Skeletal muscle tissue (tissue), 4 donors: Measurements from ENCODE around the gene CFDP1. TPM values are rescaled to one million over a fixed set of nuclear protein-coding genes. Genes with fewer than 3 reads are reported as not detected.

Experiments
- H3K27ac ChIP-seq: one replicate; pipeline ENCODE4 v1.7.0; 2013; ENCODE audit warnings: mild to moderate bottlenecking, low read depth, low read length, inconsistent platforms
- H3K27me3 ChIP-seq, 3 donors: one replicate each; pipeline ENCODE4 v1.7.0; 2013; ENCODE audit warnings: low read length in 3 of 3; ENCODE audit not compliant: control insufficient read depth in 3 of 3, insufficient read depth in 3 of 3
- H3K36me3 ChIP-seq, 3 donors: one replicate each; pipeline ENCODE4 v1.7.0; 2013; ENCODE audit warnings: low read length in 3 of 3; ENCODE audit not compliant: control insufficient read depth in 3 of 3, insufficient read depth in 3 of 3
- H3K4me1 ChIP-seq, 3 donors: one replicate each; pipeline ENCODE4 v1.7.0; 2013; ENCODE audit warnings: low read length in 3 of 3, mild to moderate bottlenecking in 3 of 3; ENCODE audit not compliant: control insufficient read depth in 3 of 3, insufficient read depth in 3 of 3
- H3K4me3 ChIP-seq, 3 donors: one replicate each; pipeline ENCODE4 v1.7.0; 2013; ENCODE audit warnings: low read length in 3 of 3
- H3K9ac ChIP-seq, 3 donors: one replicate each; pipeline ENCODE4 v1.7.0; 2013; ENCODE audit warnings: low read length in 3 of 3, mild to moderate bottlenecking in 3 of 3, moderate library complexity in 2 of 3, low read depth in 1 of 3
- H3K9me3 ChIP-seq, 3 donors: one replicate each; pipeline ENCODE4 v1.7.0; 2013; ENCODE audit warnings: low read length in 3 of 3; ENCODE audit not compliant: control insufficient read depth in 3 of 3
- total RNA-seq: library from RNA; depleted of rRNA; stranded (reverse); fragments of >200 nt; gene quantifications from one replicate; pipeline ENCODE4 v1.2.3, GENCODE V29; 2014
- donor health status: Osteomylitis.

Gene CFDP1
- total RNA-seq, 1 donor from 2014 or later = 49.6 TPM

DNA sequence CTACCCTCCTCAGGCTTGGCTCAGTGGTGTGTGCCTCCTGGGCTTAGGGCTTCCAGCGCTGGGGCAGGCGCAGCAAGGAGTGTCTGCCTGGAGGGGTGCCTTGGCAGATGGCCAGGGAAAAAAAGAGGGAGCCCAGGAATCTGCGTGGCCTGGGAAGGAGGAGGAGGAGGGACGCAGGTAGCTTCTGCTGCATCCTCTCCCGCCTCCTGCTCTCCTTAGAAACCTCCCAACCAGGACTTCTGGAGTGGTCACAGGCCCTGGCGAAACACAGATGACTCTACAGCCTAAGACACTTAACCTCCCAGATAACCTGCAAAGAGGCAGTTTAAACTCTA, 174.5 kb downstream of the CFDP1 start:
- Histone ChIP-seq H3K4me3 (no peak overlapping the region), H3K27ac (no peak overlapping the region), H3K4me1 (peaks cover 81 to 90% (median 81%) of the 10 kb centered on the region in 3 donors), H3K27me3 (no peaks in the 10 kb centered on the region), H3K9me3 (no peaks in the 10 kb centered on the region), H3K36me3 (peaks cover 0 to 4% (median 4%) of the 10 kb centered on the region in 3 donors), H3K9ac (peak overlapping the region in 1 of 3 donors; percentile 69)

GRCh38 chr16:75257886-75258806, 175.2 kb downstream of the CFDP1 start:
- H3K36me3 ChIP-seq = peaks cover 0 to 4% (median 4%) of the 10 kb centered on the region in 3 donors
- peak overlapping the region in 1 of 3 donors; percentile 22 for H3K4me3 ChIP-seq
- no peaks in the 10 kb centered on the region for H3K27me3 ChIP-seq
- H3K9me3 ChIP-seq = no peaks in the 10 kb centered on the region
- H3K27ac ChIP-seq = peak overlapping the region; percentile 83
- H3K9ac ChIP-seq = peak overlapping the region in 2 of 3 donors; percentile 51 to 69
- peaks cover 81 to 90% (median 81%) of the 10 kb centered on the region in 3 donors for H3K4me1 ChIP-seq

GRCh38 chr16:75256696-75257343, 176.5 kb downstream of the CFDP1 start:
- H3K27me3 ChIP-seq = no peaks in the 10 kb centered on the region
- H3K9ac ChIP-seq = peak overlapping the region; percentile 53 to 74 (median 70)
- H3K9me3 ChIP-seq = no peaks in the 10 kb centered on the region
- peak overlapping the region; percentile 83 for H3K27ac ChIP-seq
- H3K4me1 ChIP-seq = peaks cover 81 to 90% (median 81%) of the 10 kb centered on the region in 3 donors
- peak overlapping the region in 1 of 3 donors; percentile 22 for H3K4me3 ChIP-seq
- H3K36me3 ChIP-seq = peaks cover 0 to 2% (median 0%) of the 10 kb centered on the region in 3 donors

DNA sequence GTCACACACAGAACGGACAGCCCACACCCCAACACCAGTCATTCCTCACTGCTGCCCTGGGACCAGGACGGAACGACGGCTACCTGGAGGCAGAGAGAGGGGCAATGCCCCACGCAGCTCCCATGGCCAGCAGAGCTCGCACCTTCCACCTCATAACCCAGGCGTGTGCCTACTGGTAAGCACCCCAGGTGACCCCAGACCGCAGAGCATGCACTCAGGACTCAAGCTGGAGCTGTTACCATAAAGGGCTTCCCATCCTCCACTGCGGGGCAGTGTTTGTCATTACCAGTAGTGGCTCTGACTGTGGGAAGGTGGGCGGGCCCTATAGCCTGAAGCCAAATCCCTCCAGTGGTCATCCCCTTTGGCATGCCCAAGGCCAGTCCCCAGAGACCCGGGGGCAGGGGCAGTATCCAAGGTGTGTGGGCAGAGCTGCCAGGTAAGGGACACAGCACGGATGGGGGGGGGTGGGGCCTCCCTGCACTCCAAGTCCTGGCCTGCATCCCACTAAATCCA, 177.2 kb downstream of the CFDP1 start:
- H3K27ac ChIP-seq = peak overlapping the region; percentile 83
- peaks cover 0 to under 1% (median 0%) of the 10 kb centered on the region in 3 donors for H3K36me3 ChIP-seq
- no peaks in the 10 kb centered on the region for H3K9me3 ChIP-seq
- peaks cover 75 to 85% (median 76%) of the 10 kb centered on the region in 3 donors for H3K4me1 ChIP-seq
- peak overlapping the region in 1 of 3 donors; percentile 22 for H3K4me3 ChIP-seq
- no peaks in the 10 kb centered on the region for H3K27me3 ChIP-seq
- peak overlapping the region; percentile 14 to 74 (median 53) for H3K9ac ChIP-seq

DNA sequence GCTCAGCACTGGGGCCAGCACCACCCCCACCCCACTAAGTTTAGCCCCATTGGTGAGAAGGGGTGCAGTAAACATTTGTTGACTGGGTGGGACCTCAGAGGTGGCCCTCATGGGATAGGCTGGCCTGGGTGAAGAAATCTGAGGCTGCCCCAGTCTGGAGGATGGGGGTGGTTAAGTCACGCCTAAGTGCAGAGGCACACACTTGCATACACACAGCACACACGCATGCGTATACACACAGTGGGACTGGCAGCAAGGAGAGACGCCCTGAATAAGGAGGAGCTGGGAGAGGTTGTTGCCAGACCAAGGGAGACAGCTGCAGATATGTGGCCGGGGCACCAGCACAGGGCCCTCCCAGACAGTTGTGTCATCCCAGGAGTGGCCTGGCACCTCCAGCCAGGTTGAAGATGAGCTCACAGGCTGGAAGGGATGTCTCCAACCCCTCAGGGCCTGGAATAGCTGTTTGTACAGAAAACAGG, 178.9 kb downstream of the CFDP1 start:
- Histone ChIP-seq H3K27ac (peak overlapping the region; percentile 83), H3K4me1 (peaks cover 82 to 88% (median 84%) of the 10 kb centered on the region in 3 donors), H3K9ac (peak overlapping the region in 2 of 3 donors; percentile 34 to 58), H3K27me3 (no peaks in the 10 kb centered on the region), H3K4me3 (peak overlapping the region in 1 of 3 donors; percentile 41), H3K9me3 (no peaks in the 10 kb centered on the region), H3K36me3 (no peaks in the 10 kb centered on the region)

GRCh38 chr16:75252946-75253911, 180.1 kb downstream of the CFDP1 start:
- peak overlapping the region; percentile 36 to 83 (median 38) for H3K9ac ChIP-seq
- no peaks in the 10 kb centered on the region for H3K9me3 ChIP-seq
- peak overlapping the region; percentile 85 for H3K27ac ChIP-seq
- H3K27me3 ChIP-seq = no peaks in the 10 kb centered on the region
- peak overlapping the region in 1 of 3 donors; percentile 29 for H3K4me3 ChIP-seq
- peaks cover 85 to 88% (median 86%) of the 10 kb centered on the region in 3 donors for H3K4me1 ChIP-seq
- H3K36me3 ChIP-seq = no peaks in the 10 kb centered on the region

DNA sequence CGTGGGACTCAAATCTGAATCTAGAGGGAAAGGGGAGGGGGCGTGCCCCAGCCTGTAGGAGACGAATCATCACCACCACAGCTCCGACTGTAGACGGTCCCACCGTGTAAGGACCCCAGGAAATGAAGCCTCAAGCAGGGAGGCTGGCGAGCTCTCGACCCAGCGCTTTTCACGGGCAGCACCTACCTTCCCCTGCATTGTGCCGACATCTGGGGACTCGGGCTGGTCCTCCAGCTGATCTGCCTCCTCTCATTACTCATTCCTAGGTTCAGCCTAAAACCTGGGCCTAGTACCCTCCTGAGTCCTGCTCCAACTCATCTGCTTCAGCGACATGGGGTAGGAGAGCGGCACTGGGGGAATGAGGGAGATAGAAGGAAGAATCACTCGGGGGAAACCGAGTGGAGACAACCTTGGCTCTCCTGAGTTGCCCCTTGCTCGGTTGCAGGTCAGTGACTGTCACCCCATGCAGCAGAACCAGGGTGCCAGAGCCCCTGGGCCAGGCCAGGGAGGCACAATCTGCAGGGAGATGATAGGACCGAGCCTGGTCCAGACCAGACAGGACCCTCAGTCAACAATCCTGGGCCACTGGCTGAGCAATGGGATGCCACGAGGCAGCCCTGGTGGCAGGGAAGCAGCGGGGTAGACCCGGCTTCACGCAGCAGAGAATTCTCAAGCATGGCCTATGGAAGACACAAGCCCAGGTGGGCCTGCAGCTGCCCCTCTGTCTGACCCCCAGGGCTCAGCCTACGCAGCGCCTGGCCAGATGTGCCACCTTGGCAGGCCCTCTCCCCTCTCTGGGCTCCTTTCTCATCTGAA, 181.0 kb downstream of the CFDP1 start:
- H3K9me3 ChIP-seq = no peaks in the 10 kb centered on the region
- H3K27ac ChIP-seq = peak overlapping the region; percentile 85
- H3K9ac ChIP-seq = peak overlapping the region; percentile 61 to 83 (median 76)
- H3K27me3 ChIP-seq = no peaks in the 10 kb centered on the region
- peaks cover 85 to 88% (median 86%) of the 10 kb centered on the region in 3 donors for H3K4me1 ChIP-seq
- H3K36me3 ChIP-seq = no peaks in the 10 kb centered on the region
- H3K4me3 ChIP-seq = peak overlapping the region; percentile 63 to 72 (median 68)

- peak within 1 kb of the TSS; percentile 76 to 83 (median 78) for H3K4me3 ChIP-seq
- no peaks in the 10 kb centered on the region for H3K9me3 ChIP-seq
- H3K36me3 ChIP-seq = no peaks in the 10 kb centered on the region
- peaks cover 85 to 88% (median 86%) of the 10 kb centered on the region in 3 donors for H3K4me1 ChIP-seq
- peak within 1 kb of the TSS; percentile 96 for H3K27ac ChIP-seq
- H3K27me3 ChIP-seq = no peaks in the 10 kb centered on the region
- peak within 1 kb of the TSS; percentile 84 to 92 (median 87) for H3K9ac ChIP-seq
These were observed 181.8 kb downstream of the CFDP1 start, which contains the start of gene BCAR1 for GRCh38 chr16:75251280-75252048. Gene BCAR1 (minus strand): TSS chr16:75251624. CDS start chr16:75251482, 142 bp downstream.
